ENCODE measurements around the gene KCNK4. TPM values are rescaled to one million over a fixed set of nuclear protein-coding genes. Genes with fewer than 3 reads are reported as not detected.
A peak's percentile ranks its signal among the peaks of the same experiment; 100 is the strongest.

KCNK4 gene
- total and polyA plus RNA-seq, 2 of the 13 experiments (the other 11 are each of a cell fraction or from before 2014, with no cell fraction given): not detected

DNA sequence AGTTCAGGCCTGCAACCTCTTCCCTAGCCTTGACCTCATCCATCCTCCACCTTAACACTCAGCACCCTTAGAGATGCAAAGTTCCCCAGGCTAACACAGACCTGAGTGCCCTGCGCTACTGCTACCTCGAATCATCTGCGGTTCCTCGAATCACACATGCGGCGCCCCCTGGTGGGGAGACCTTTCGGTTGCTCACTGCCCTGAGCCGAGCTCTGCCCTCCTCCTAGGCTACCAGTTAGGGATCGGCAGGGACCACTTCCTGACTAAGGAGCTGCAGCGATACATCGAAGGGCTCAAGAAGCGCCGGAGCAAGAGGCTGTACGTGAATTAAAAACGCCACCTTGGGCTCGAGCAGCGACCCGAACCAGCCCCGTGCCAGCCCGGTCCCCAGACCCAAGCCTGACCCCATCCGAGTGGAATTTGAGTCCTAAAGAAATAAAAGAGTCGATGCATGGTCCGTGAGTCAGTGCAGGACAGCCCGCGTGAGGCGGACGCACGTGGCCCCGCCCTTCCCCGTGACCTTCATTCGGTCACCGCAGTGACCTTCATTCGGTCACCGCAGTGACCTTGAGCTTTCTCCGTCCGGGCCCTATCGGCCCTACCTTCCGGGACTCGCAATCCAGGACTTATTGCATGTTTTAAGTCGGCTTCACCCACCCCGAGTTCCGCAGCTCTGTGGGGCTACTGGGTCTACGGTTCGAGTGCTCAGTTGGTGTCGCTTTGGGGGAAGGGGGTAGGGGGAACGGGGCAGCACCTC is 13.4 kb downstream of the KCNK4 start (continued):
- TF ChIP-seq NPAS2 (CRISPR knock-in tag; IDR thresholded peaks at IDR 0.05; ENCODE audit: borderline replicate concordance): no peak
- peak; percentile 79; the same call in 1 of the 2 replicates for TF ChIP-seq ZFP90 (CRISPR knock-in tag; IDR thresholded peaks at IDR 0.05; ENCODE audit: borderline replicate concordance)
- peak; percentile 41; the same call in 1 of the 2 replicates for TF ChIP-seq ZNF446 (CRISPR knock-in tag; IDR thresholded peaks at IDR 0.05)
- TF ChIP-seq IRF2 (CRISPR knock-in tag; IDR thresholded peaks at IDR 0.05): peak; percentile 70; the same call in 1 of the 2 replicates
- peak; percentile 55; the same call in 1 of the 2 replicates for TF ChIP-seq RXRA (CRISPR knock-in tag; IDR thresholded peaks at IDR 0.05)
- TF ChIP-seq CCAR2 (optimal IDR thresholded peaks at IDR 0.05; ENCODE audit: low read depth, low read length): peak; percentile 46
- no peak for TF ChIP-seq ZNF557 (CRISPR knock-in tag; IDR thresholded peaks at IDR 0.05)
- TF ChIP-seq MYC (CRISPR knock-in tag; IDR thresholded peaks at IDR 0.05; ENCODE audit: borderline replicate concordance): peak; percentile 79
- 0 out of 2 replicates have a peak, but pooled peaks have one; percentile 69 for TF ChIP-seq NFKB2 (CRISPR knock-in tag; IDR thresholded peaks at IDR 0.05; ENCODE audit: borderline replicate concordance)
- no peak for TF ChIP-seq PAX8 (CRISPR knock-in tag; IDR thresholded peaks at IDR 0.05; ENCODE audit: borderline replicate concordance)
- peak; percentile 74 for TF ChIP-seq POLR2G (IDR thresholded peaks at IDR 0.05; ENCODE audit: low read depth, low read length)
- TF ChIP-seq GATAD2A (CRISPR knock-in tag; IDR thresholded peaks at IDR 0.05): peak; percentile 38; the same call in 1 of the 2 replicates
- TF ChIP-seq, protein P1, sequence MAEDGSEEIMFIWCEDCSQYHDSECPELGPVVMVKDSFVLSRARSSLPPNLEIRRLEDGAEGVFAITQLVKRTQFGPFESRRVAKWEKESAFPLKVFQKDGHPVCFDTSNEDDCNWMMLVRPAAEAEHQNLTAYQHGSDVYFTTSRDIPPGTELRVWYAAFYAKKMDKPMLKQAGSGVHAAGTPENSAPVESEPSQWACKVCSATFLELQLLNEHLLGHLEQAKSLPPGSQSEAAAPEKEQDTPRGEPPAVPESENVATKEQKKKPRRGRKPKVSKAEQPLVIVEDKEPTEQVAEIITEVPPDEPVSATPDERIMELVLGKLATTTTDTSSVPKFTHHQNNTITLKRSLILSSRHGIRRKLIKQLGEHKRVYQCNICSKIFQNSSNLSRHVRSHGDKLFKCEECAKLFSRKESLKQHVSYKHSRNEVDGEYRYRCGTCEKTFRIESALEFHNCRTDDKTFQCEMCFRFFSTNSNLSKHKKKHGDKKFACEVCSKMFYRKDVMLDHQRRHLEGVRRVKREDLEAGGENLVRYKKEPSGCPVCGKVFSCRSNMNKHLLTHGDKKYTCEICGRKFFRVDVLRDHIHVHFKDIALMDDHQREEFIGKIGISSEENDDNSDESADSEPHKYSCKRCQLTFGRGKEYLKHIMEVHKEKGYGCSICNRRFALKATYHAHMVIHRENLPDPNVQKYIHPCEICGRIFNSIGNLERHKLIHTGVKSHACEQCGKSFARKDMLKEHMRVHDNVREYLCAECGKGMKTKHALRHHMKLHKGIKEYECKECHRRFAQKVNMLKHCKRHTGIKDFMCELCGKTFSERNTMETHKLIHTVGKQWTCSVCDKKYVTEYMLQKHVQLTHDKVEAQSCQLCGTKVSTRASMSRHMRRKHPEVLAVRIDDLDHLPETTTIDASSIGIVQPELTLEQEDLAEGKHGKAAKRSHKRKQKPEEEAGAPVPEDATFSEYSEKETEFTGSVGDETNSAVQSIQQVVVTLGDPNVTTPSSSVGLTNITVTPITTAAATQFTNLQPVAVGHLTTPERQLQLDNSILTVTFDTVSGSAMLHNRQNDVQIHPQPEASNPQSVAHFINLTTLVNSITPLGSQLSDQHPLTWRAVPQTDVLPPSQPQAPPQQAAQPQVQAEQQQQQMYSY (CRISPR knock-in tag; IDR thresholded peaks at IDR 0.05): 0 out of 2 replicates have a peak, but pooled peaks have one; percentile 46
- peak; percentile 37; the same call in 1 of the 2 replicates for TF ChIP-seq KMT2B (CRISPR knock-in tag; IDR thresholded peaks at IDR 0.05)
- no peak for TF ChIP-seq SMARCC2 (IDR thresholded peaks at IDR 0.05)
- no peak for TF ChIP-seq MAZ (IDR thresholded peaks at IDR 0.05; ENCODE audit: borderline replicate concordance, low read depth, low read length)
- 0 out of 2 replicates have a peak, but pooled peaks have one; percentile 12 for TF ChIP-seq MAZ (CRISPR knock-in tag; IDR thresholded peaks at IDR 0.05; ENCODE audit: low read depth)
- TF ChIP-seq NR2F1 (CRISPR knock-in tag; IDR thresholded peaks at IDR 0.05): 0 out of 4 replicates have a peak, but pooled peaks of 1 of the 2 experiments have one; percentile 11
- TF ChIP-seq, protein P2, sequence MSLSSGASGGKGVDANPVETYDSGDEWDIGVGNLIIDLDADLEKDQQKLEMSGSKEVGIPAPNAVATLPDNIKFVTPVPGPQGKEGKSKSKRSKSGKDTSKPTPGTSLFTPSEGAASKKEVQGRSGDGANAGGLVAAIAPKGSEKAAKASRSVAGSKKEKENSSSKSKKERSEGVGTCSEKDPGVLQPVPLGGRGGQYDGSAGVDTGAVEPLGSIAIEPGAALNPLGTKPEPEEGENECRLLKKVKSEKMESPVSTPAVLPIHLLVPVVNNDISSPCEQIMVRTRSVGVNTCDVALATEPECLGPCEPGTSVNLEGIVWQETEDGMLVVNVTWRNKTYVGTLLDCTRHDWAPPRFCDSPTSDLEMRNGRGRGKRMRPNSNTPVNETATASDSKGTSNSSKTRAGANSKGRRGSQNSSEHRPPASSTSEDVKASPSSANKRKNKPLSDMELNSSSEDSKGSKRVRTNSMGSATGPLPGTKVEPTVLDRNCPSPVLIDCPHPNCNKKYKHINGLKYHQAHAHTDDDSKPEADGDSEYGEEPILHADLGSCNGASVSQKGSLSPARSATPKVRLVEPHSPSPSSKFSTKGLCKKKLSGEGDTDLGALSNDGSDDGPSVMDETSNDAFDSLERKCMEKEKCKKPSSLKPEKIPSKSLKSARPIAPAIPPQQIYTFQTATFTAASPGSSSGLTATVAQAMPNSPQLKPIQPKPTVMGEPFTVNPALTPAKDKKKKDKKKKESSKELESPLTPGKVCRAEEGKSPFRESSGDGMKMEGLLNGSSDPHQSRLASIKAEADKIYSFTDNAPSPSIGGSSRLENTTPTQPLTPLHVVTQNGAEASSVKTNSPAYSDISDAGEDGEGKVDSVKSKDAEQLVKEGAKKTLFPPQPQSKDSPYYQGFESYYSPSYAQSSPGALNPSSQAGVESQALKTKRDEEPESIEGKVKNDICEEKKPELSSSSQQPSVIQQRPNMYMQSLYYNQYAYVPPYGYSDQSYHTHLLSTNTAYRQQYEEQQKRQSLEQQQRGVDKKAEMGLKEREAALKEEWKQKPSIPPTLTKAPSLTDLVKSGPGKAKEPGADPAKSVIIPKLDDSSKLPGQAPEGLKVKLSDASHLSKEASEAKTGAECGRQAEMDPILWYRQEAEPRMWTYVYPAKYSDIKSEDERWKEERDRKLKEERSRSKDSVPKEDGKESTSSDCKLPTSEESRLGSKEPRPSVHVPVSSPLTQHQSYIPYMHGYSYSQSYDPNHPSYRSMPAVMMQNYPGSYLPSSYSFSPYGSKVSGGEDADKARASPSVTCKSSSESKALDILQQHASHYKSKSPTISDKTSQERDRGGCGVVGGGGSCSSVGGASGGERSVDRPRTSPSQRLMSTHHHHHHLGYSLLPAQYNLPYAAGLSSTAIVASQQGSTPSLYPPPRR (CRISPR knock-in tag; IDR thresholded peaks at IDR 0.05; ENCODE audit: borderline replicate concordance): no peak

Data from HepG2 (cell line).